ENCODE measurements around the gene DDX54.

DNA sequence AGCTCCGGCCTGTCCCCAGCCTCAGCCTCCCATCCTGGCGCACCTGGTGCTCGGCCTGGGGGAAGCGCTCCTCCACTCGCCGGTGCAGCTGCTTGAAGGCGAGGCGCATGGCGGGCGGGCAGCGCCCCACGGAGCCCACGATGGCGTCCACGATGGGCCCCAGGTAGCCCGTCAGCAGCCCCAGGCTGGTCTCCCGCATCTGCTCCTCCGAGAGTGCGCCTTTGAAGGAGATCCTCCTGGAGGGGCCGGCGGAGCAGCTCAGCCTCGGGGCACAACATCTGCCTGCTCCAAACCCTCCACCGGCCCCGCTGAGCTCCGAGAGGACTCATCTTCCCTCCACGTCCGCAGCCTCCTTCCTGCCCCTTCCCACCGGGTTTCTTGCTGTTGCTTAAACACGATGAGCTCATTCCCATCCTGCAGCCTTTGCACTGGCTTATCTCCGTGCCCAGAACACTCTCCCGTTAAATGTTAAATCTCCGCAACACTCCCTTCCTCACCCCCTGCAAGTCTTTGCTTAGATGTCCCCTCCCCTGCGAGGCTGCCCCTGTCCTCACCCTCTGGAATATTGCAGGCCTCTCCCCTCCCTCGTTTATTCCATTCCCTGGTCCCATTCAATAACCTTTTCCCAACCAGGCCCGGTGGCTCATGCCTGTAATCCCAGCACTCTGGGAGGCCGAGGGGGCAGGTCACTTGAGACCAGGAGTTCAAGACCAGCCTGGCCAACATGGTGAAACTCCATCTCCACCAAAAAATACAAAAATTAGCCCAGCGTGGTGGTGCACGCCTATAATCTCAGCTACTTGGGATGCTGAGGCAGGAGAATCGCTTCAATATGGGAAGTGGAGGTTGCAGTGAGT is 73.0 kb downstream of the DDX54 start:
- TF ChIP-seq, protein P1, sequence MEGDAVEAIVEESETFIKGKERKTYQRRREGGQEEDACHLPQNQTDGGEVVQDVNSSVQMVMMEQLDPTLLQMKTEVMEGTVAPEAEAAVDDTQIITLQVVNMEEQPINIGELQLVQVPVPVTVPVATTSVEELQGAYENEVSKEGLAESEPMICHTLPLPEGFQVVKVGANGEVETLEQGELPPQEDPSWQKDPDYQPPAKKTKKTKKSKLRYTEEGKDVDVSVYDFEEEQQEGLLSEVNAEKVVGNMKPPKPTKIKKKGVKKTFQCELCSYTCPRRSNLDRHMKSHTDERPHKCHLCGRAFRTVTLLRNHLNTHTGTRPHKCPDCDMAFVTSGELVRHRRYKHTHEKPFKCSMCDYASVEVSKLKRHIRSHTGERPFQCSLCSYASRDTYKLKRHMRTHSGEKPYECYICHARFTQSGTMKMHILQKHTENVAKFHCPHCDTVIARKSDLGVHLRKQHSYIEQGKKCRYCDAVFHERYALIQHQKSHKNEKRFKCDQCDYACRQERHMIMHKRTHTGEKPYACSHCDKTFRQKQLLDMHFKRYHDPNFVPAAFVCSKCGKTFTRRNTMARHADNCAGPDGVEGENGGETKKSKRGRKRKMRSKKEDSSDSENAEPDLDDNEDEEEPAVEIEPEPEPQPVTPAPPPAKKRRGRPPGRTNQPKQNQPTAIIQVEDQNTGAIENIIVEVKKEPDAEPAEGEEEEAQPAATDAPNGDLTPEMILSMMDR (conservative IDR thresholded peaks at IDR 0.05; ENCODE audit: low read length), result no peak
- no peak for TF ChIP-seq EZH2phosphoT487 (IDR thresholded peaks at IDR 0.05; ENCODE audit: borderline replicate concordance)
